ENCODE measurements around the gene LIN37. TPM values are rescaled to one million over a fixed set of nuclear protein-coding genes. Genes with fewer than 3 reads are reported as not detected.

LIN37 gene
- total and polyA plus RNA-seq, 7 donors, result 3.1 to 26.8 (median 14.5) TPM

- Histone ChIP-seq H3K27ac (no peak overlapping the region), H3K4me1 (no peaks in the 10 kb centered on the region), H3K9me3 (no peaks in the 10 kb centered on the region), H3K27me3 (ENCODE audit: insufficient read depth in 3 of 3, low read length in 2 of 3) (no peaks in the 10 kb centered on the region), H3K36me3 (ENCODE audit: insufficient read depth in 1 of 2, low read depth in 1 of 2) (peaks cover 0 to 40% of the 10 kb centered on the region in 2 donors), H3K4me3 (no peak overlapping the region)
- intact Hi-C loops (cut with DNase I), result no loop called here
- WGBS, 3 donors, result 92 to 94% (median 92%) methylated on average over 14 to 16 of the region's 16 CpGs
- TF ChIP-seq, protein P1, sequence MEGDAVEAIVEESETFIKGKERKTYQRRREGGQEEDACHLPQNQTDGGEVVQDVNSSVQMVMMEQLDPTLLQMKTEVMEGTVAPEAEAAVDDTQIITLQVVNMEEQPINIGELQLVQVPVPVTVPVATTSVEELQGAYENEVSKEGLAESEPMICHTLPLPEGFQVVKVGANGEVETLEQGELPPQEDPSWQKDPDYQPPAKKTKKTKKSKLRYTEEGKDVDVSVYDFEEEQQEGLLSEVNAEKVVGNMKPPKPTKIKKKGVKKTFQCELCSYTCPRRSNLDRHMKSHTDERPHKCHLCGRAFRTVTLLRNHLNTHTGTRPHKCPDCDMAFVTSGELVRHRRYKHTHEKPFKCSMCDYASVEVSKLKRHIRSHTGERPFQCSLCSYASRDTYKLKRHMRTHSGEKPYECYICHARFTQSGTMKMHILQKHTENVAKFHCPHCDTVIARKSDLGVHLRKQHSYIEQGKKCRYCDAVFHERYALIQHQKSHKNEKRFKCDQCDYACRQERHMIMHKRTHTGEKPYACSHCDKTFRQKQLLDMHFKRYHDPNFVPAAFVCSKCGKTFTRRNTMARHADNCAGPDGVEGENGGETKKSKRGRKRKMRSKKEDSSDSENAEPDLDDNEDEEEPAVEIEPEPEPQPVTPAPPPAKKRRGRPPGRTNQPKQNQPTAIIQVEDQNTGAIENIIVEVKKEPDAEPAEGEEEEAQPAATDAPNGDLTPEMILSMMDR (IDR thresholded peaks at IDR 0.05), result no peak
- ATAC-seq, result no peak
- no peak for DNase-seq
These were observed 31.7 kb downstream of the LIN37 start for GRCh38 chr19:35780058-35780457.

DNA sequence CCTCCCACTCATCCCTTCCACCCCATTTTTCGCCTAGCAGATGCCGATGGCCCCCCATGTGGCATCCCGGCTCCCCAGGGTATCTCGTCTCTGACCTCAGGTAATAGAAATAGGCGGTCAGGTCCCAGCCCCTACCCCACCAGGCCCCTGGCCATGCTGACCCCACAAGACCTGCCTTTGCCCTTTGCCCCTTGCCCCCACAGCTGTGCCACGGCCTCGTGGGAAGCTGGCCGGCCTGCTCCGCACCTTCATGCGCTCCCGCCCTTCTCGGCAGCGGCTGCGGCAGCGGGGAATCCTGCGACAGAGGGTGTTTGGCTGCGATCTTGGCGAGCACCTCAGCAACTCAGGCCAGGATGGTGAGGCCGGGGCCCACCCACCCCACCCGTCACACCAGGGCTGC is 32.3 kb downstream of the LIN37 start:
- H3K36me3 ChIP-seq (ENCODE audit: insufficient read depth in 1 of 2, low read depth in 1 of 2), result peaks cover 0 to 42% of the 10 kb centered on the region in 2 donors
- intact Hi-C loops (cut with DNase I), result no loop called here
- no peaks in the 10 kb centered on the region for H3K9me3 ChIP-seq
- TF ChIP-seq, protein P1 (IDR thresholded peaks at IDR 0.05), result no peak
- no peaks in the 10 kb centered on the region for H3K27me3 ChIP-seq (ENCODE audit: insufficient read depth in 3 of 3, low read length in 2 of 3)
- H3K27ac ChIP-seq, result no peak overlapping the region
- ATAC-seq, result no peak
- WGBS, 3 donors, result 94 to 97% (median 96%) methylated on average over 18 to 20 of the region's 20 CpGs
- no peak for DNase-seq
- no peaks in the 10 kb centered on the region for H3K4me1 ChIP-seq
- no peak overlapping the region for H3K4me3 ChIP-seq

GRCh38 chr19:35781650-35782049 is 33.3 kb downstream of the LIN37 start:
- Histone ChIP-seq H3K9me3 (no peaks in the 10 kb centered on the region), H3K27ac (no peak overlapping the region), H3K36me3 (ENCODE audit: insufficient read depth in 1 of 2, low read depth in 1 of 2) (peaks cover 0 to 42% of the 10 kb centered on the region in 2 donors), H3K27me3 (ENCODE audit: insufficient read depth in 3 of 3, low read length in 2 of 3) (no peaks in the 10 kb centered on the region), H3K4me3 (no peak overlapping the region), H3K4me1 (no peaks in the 10 kb centered on the region)
- DNase-seq (no peak), ATAC-seq (no peak)
- WGBS, 3 donors, result 71 to 77% (median 76%) methylated on average over 7 to 9 of the region's 9 CpGs
- intact Hi-C loops (cut with DNase I), result loop anchor here in 1 of 2 donors (1.0 kb wide), 1 partner anchor 48 kb away; no protein-coding TSS in a partner anchor
- TF ChIP-seq, protein P1 (IDR thresholded peaks at IDR 0.05), result no peak

DNA sequence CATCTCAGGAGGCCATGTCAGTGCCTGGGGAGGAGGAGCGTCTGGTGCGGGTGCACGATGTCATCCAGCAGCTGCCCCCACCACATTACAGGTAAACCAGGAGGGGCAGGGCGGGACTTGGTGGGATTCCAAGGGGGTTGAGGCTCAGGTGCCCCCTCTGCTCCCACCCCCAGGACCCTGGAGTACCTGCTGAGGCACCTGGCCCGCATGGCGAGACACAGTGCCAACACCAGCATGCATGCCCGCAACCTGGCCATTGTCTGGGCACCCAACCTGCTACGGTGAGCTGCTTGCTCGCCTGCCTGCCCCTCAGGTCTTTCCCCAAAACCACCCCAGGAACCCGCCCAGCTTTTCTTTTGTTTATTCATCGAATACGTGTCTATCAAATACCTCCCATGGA is 34.2 kb downstream of the LIN37 start:
- Histone ChIP-seq H3K9me3 (no peaks in the 10 kb centered on the region), H3K27me3 (ENCODE audit: insufficient read depth in 3 of 3, low read length in 2 of 3) (no peaks in the 10 kb centered on the region), H3K36me3 (ENCODE audit: insufficient read depth in 1 of 2, low read depth in 1 of 2) (peaks cover 0 to 42% of the 10 kb centered on the region in 2 donors), H3K4me3 (no peak overlapping the region), H3K4me1 (no peaks in the 10 kb centered on the region), H3K27ac (no peak overlapping the region)
- DNase-seq (no peak), ATAC-seq (no peak)
- intact Hi-C loops (cut with DNase I), result loop anchor here in 1 of 2 donors (1.0 kb wide), 1 partner anchor 47 kb away; no protein-coding TSS in a partner anchor
- TF ChIP-seq, protein P1 (IDR thresholded peaks at IDR 0.05), result no peak
- 94 to 98% (median 95%) methylated on average over 12 of the region's 12 CpGs for WGBS, 3 donors

All from psoas muscle (tissue), 8 donors.